Measurements from ENCODE around the gene PTGES2. TPM values are rescaled to one million over a fixed set of nuclear protein-coding genes. Genes with fewer than 3 reads are reported as not detected.

The PTGES2 gene
- total and polyA plus RNA-seq, 11 donors: 116 to 179 (median 139) TPM

DNA sequence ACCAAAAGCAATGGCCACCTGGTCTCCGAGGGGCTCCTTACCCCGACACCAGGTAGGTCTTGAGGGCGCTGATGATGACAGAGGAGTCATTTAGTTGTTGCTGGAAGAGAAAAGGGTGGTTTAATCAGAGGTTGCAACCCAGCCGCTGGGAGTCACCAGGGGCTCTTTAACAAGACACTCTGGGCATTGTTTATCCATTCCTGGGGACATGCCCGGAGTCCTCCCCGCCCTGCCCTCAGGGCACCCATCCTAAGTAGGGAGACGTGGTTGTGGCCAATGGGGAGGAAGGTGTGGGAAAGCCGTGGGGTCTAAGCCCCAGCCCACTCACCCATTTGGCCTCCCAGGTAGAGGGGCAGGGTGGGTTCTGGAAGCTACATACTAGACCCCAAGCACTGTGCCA, 3.1 kb downstream of the PTGES2 start:
- intact Hi-C loops (cut with DNase I): no loop called here
- WGBS, 4 donors: 83 to 92% (median 90%) methylated on average over 8 of the region's 8 CpGs
- DNase-seq (peak in 3 of 5 donors; percentile 19 to 37 (median 19)), ATAC-seq (no peak)
- peaks cover 0 to 1% (median 0%) of the 10 kb centered on the region in 12 donors for H3K9me3 ChIP-seq
- H3K4me1 ChIP-seq: peaks cover 3 to 36% (median 29%) of the 10 kb centered on the region in 12 donors
- H3K27ac ChIP-seq: no peak overlapping the region
- H3K27me3 ChIP-seq: no peaks in the 10 kb centered on the region
- H3K4me3 ChIP-seq: no peak overlapping the region
- no peak for TF ChIP-seq POLR2A (IDR thresholded peaks at IDR 0.05)
- TF ChIP-seq, protein P1, sequence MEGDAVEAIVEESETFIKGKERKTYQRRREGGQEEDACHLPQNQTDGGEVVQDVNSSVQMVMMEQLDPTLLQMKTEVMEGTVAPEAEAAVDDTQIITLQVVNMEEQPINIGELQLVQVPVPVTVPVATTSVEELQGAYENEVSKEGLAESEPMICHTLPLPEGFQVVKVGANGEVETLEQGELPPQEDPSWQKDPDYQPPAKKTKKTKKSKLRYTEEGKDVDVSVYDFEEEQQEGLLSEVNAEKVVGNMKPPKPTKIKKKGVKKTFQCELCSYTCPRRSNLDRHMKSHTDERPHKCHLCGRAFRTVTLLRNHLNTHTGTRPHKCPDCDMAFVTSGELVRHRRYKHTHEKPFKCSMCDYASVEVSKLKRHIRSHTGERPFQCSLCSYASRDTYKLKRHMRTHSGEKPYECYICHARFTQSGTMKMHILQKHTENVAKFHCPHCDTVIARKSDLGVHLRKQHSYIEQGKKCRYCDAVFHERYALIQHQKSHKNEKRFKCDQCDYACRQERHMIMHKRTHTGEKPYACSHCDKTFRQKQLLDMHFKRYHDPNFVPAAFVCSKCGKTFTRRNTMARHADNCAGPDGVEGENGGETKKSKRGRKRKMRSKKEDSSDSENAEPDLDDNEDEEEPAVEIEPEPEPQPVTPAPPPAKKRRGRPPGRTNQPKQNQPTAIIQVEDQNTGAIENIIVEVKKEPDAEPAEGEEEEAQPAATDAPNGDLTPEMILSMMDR (IDR thresholded peaks at IDR 0.05): no peak
- peaks cover 0 to 50% (median 46%) of the 10 kb centered on the region in 9 donors for H3K36me3 ChIP-seq

DNA sequence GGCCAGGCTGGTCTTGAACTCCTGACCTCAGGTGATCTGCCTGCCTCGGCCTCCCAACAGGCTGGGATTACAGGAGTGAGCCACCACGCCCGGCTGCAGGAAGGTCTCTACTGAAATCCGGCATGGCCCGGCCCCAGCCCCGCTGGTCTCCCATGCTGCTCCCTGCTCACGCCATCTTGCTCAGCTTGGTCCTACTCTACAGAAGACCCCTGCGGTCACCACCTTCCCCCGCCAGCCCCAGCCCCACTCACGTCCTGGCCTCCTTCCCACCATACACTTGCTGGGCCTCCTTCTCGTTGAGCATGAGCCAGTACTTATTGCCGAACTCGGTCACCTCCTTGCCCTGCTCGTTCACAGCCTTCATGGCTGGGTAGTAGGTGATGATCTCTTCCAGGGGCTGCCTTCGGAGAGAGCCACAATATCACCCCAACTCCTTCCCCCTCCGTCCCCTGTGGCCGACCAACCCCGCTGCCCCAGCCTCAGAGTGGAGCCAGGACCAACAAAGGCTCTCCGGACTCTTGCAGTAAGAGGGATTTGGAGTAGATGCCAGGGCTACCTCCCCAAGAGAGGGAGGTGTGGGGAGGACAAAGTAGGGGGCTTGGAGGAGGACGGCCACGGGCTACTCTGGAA, 4.0 kb downstream of the PTGES2 start:
- Histone ChIP-seq H3K36me3 (peaks cover 0 to 50% (median 46%) of the 10 kb centered on the region in 9 donors), H3K27ac (no peak overlapping the region), H3K27me3 (no peaks in the 10 kb centered on the region), H3K4me1 (peaks cover 0 to 27% (median 21%) of the 10 kb centered on the region in 12 donors), H3K4me3 (no peak overlapping the region), H3K9me3 (no peaks in the 10 kb centered on the region)
- DNase-seq (peak in 3 of 5 donors; percentile 13 to 49 (median 30)), ATAC-seq (no peak)
- WGBS, 4 donors: 91 to 93% (median 92%) methylated on average over 21 of the region's 21 CpGs
- intact Hi-C loops (cut with DNase I): no loop called here
- TF ChIP-seq, protein P1 (IDR thresholded peaks at IDR 0.05): no peak
- no peak for TF ChIP-seq POLR2A (IDR thresholded peaks at IDR 0.05)

DNA sequence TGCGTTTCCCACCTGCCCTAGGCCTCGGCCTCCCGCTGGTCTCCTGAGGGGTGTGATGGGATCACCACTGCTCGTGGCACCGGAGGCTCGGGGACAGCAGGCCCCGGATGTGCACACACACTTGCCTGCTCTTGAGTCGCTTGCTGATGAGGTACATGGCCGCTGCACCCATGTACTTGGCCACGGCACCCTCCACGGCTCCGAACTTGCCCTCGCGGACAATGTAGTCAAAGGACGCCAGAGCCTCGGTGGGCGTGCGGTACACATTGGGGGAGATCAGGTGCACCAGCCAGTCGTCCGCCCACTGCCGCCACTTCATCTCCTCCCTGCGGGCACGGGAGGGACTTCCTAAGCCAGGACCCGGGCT, 4.7 kb downstream of the PTGES2 start:
- Histone ChIP-seq H3K27me3 (no peaks in the 10 kb centered on the region), H3K4me3 (no peak overlapping the region), H3K36me3 (peaks cover 0 to 50% (median 46%) of the 10 kb centered on the region in 9 donors), H3K4me1 (peaks cover 0 to 30% (median 25%) of the 10 kb centered on the region in 12 donors), H3K9me3 (no peaks in the 10 kb centered on the region), H3K27ac (no peak overlapping the region)
- intact Hi-C loops (cut with DNase I): no loop called here
- no peak for ATAC-seq
- 92 to 95% (median 94%) methylated on average over 23 to 24 of the region's 24 CpGs for WGBS, 4 donors
- peak in 3 of 5 donors; percentile 18 to 56 (median 25) for DNase-seq
- TF ChIP-seq POLR2A (IDR thresholded peaks at IDR 0.05): no peak
- TF ChIP-seq, protein P1 (IDR thresholded peaks at IDR 0.05): no peak

DNA sequence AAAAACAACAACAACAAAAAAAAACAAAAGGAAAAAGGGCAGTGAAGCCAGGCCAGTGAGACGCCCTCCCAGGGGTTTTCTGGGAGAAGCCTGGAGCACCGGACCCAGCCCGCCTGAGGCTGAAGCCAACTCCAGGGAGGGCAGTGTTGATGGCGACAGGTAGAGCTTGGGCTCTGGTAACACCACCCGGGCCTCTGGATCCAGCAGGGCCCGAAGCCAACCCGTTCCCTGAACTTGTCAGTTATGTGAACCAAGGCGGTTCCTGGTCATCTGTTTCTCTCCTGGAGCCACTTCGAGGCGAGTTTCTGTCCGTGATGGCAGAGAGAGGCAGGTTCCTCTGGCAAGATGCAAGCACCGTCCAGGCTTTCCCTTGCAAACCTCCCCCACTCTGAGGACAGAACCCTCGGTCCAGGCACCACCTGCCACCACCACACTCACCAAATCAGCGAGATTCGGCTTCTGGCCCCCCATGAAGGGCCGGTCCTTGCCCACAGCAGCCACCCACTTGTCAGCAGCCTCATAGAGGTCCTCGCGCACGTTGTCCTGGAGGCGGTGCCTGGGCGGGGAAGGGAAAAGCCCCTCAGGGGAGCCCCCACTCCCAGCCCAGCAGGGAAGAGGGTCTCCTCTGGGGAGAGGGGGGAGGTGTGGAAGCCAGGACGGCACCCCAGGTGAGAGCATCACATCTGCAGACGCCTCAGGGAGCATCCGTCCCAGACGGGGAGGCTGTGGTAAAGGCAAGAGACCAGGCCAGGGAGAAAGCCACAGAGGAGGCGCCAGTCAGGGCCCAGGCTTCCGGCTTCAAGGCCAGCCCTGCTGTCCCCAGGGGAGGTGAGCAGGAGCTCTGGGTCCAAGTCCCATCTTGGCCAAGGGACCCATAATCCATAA, 5.4 kb downstream of the PTGES2 start:
- peak in 3 of 5 donors; percentile 20 to 44 (median 25) for DNase-seq
- H3K36me3 ChIP-seq: peaks cover 0 to 50% (median 46%) of the 10 kb centered on the region in 9 donors
- H3K27ac ChIP-seq: no peak overlapping the region
- no peak for ATAC-seq
- TF ChIP-seq, protein P1 (IDR thresholded peaks at IDR 0.05): no peak
- TF ChIP-seq POLR2A (IDR thresholded peaks at IDR 0.05): no peak
- intact Hi-C loops (cut with DNase I): no loop called here
- H3K9me3 ChIP-seq: no peaks in the 10 kb centered on the region
- no peak overlapping the region for H3K4me3 ChIP-seq
- H3K4me1 ChIP-seq: peaks cover 0 to 35% (median 26%) of the 10 kb centered on the region in 12 donors
- WGBS, 4 donors: 83 to 89% (median 86%) methylated on average over 15 to 27 of the region's 27 CpGs
- no peaks in the 10 kb centered on the region for H3K27me3 ChIP-seq
